Measurements from ENCODE around the gene IL17REL.

IL17REL gene

DNA sequence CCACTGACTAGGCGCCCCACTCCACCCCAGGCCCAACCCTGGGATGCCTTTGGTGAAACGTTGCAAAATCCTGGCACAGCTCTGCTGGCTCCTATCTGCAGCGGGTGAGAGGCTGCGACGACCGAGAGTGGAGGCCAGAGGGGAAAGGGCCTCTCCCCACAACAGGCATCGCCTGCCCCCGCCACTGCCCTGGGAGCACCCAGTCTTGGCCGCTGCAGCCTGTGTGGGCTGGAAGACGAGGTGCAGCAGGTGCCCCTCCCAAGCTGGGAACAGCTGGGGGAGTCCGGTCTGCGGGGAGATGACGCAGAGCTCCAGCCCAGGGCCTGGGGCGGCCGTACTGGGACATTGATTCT, 56.2 kb downstream of the IL17REL start:
- DNase-seq (ENCODE audit: low read depth), result no peak

DNA sequence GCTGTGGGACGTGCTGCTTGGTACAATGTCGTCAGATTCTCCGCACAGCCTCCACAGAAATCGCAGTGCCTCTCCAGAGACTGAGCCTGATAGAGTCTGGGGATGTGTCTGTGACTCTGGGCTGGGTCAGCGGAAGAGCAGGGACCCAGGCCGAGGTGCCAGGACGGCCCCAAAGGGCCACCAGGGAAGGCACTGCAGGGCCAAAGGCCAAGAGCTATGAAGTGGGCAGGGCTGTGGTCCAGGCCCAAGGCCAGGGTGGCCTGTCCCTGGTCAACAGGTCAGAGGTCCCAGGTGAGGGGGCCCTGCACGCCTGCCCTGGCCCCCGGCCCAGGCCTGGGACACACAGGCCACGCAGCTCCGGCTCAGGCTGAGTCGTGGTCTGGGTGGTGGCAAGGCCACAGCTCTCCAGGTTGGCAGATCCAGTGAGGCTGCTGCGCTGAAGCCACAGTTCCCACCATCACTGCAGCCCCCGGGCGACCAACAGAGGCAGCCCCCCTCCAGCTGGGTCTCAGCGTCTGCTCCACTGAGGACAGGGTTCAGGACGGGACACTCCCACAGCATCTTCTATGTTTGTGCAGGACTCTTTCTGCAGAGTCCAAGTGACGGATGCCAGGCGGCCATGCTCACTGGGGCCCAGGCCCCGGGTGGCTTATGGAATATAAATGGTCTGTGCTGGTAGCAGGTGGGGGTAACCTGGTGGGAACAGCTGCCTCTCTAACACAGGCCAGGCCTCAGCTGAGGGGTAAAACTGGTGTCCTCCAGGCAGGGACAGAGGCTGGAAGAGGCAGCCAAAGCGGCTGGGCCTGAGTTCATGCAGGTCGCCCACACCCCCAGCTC, 56.8 kb downstream of the IL17REL start:
- no peak for DNase-seq (ENCODE audit: low read depth)

DNA sequence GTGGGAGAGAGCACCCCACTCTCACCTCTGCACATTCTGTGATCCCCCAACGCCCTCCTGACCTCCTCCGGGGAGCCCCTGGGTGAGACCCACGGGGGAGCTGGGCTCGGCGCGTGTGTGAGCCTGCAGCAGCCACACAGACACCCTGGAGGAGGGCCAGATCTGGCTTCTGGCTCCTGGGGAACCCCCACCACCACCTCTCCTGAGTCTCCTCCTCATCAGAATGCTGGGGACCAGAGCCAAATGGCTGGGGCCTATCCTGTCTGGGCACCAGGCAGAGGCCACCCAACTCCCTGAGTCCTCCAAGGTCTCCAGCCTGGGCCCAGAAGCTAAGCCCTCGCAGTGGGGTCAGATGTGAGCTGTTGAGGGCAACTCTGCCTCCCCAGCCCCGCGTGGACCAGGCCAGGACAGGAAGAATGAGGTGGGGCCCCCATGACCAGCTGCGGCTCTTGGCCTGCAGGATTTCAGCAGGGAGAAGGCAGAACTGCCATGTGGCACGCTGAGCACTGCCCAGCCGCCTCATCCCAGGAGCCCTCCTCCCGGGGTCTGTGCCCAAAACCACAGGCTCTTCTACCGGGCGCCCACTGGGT, 57.5 kb downstream of the IL17REL start:
- DNase-seq (ENCODE audit: low read depth), result no peak

DNA sequence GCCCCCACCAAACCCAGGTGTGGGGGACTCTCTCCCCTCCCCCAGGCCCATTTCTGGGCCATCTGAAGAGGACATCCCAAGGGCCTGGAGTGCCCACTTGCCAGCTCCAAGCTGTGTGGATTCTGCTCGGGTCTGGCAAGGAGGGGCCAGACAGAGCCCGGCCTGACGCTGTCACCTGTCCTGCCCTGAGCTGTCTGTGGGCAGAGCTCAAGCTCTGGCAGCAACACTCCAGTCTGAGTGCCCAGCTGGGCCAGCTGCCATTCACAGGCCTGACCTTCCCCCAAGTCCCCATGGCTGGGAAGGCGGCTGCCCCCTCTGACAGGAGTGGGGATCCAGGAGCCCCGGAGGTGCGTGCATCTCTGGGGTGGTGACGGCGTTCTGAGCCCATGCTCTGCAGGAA, 58.2 kb downstream of the IL17REL start:
- no peak for DNase-seq (ENCODE audit: low read depth)

GRCh38 chr22:49953680-49954344, 58.8 kb downstream of the IL17REL start:
- no peak for DNase-seq (ENCODE audit: low read depth)

- no peak for DNase-seq (ENCODE audit: low read depth)
Observed at GRCh38 chr22:49953027-49953679, 59.4 kb downstream of the IL17REL start.

GRCh38 chr22:49951986-49952896, 60.3 kb downstream of the IL17REL start:
- DNase-seq (ENCODE audit: low read depth), result no peak

- DNase-seq (ENCODE audit: low read depth), result no peak
Observed at GRCh38 chr22:49951678-49951985, 60.9 kb downstream of the IL17REL start.

DNA sequence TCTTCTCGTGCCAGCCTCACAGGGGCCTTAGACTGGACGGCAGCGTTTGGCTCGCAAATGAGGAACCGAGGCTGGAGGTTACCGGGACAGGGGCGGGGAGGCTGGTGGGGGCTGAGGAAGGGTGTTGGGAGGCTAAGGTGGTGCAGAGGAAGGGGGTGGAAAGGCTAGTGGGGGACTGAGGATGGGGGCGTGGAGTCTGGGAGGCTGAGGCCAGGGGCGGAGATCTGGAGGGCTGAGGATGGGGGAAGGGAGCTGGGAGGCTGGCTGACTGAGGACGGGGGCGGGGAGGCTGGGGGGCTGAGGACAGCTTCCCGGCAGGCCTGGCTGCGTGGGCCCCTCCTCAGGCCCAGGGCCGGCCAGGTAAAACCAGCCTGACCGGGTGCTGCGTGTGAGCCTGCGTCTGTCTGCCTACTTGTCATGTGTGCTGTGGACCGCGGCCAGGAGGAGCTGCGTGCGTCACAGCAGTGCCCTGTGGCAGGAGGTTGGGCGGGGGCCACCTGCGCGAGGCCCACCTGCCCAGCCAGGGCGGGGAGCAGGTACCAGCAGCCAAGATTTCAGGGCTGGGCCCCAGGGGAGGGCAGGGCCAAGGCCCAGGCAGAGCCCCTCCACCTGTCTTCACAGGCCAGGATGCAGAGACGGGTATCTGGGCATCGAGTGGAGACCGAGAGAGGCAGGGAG, 61.4 kb downstream of the IL17REL start:
- DNase-seq (ENCODE audit: low read depth), result no peak

- no peak for DNase-seq (ENCODE audit: low read depth)
Observed at GRCh38 chr22:49950396-49950994, 62.1 kb downstream of the IL17REL start.

GRCh38 chr22:49949914-49950292, 62.7 kb downstream of the IL17REL start:
- no peak for DNase-seq (ENCODE audit: low read depth)

DNA sequence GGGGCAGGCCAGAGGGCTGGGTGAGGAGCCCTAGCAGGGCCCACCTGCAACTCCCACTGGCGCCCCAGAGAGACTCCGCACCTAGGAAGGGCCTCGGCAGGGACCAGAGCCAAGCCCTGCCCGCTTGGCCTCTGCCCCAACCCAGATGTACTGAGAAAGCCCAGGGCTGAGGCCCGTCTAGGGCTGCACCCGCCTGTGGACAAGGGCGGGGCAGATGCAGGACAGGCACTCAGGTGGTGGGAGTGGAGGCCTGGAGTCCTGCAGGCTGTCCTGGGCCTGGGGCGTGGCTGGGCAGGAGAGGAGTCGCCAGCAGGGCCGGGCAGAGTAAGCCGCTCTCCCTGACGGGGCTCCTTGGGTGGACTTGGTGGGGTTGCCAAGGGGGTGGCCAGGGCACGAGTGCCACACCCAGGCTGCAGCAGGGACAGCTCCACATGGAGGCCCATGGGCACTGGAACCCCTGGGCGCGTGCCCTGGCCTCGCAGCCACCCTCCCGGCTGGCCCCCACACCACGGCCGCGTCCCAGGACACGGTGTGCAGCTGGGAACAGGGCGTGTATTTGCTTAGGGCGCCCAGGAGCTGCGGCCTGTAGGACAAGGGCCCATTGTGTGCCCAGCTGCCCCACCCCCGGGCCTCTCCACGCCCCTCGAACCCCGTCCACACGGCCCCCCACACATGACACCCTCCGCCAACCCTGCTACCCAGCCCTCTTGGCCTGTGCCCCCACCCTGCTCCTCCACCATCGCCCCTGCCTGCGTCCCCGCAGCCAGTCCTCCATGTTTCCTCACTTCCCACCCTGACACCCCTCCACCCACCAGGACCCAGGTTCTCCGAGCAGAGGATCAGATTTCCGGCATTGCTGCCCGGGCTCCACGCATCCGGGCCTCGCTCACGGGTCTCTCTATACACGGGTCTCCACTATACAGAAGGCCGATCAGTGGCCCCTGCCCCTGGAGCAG, 63.3 kb downstream of the IL17REL start:
- no peak for DNase-seq (ENCODE audit: low read depth)

DNA sequence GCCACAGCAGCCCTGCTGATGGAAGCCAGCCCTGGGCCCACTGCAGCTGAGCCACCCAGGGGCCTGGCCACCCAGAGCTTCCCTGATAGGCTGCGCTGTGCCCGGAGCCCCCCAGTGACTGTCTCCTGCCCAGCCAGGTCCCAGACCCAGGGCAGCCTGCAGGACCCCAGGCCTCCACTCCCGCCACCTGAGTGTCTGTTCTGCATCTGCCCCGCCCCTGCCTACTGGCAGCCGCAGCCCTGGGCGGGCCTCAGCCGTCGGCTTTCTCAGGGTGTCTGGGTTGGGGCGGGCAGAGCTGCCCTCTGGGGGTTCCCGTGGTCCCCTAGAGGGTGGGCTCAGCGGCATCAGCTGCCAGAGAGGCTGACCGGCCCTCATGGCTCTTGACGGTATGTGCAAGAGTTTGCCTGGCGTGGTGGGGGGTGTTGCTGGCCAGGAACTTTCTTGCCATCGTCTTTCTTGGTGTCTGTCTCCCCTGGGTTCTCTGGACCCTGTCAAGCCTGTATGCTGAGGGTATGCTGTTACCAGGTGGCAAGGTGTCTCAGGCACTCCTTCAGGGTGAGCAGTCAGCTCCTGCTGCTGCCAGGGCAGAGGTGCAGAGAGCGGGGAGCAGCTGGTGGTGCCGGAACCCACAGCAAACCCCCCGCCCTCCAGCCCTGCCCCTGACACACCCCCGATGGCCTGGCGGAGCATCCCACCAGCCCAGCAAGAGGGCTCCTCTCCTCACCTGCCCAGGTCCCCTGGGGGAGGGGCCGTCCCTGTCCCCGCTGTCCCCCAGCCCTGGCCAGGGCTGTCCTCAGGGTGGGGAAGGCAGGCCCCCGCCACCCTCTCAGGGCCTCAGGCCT, 64.2 kb downstream of the IL17REL start:
- DNase-seq (ENCODE audit: low read depth), result no peak

DNA sequence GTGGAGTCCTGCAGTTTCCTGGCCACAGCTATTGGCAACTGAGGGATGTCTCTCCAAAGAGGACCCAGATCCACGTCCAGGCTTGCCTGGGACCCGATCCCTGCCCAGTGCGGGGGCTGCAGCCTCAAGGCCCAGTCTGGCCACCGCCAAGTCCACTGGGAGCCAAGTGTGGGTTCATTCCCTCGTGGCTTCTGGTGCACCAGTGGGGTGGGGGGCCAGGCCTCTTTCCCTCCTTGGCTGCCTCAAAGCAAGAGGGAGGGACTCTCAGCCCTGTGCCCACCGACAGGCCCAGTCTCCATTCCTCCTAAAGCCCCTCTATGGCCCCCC, 65.3 kb downstream of the IL17REL start:
- DNase-seq (ENCODE audit: low read depth), result no peak

GRCh38 chr22:49946612-49947295, 65.8 kb downstream of the IL17REL start:
- no peak for DNase-seq (ENCODE audit: low read depth)

- DNase-seq (ENCODE audit: low read depth), result peak; percentile 49
Observed at GRCh38 chr22:49945042-49945794, 67.3 kb downstream of the IL17REL start.

Measured in activated T-cell treated with anti-CD3 and anti-CD28 coated beads for 48 hours (primary cell).